GM10248 (cell line): Measurements from ENCODE around the gene FSTL4.

Source experiments
- CTCF ChIA-PET: fragments of 300-600 bp; sonication (Branson Sonifier 250); formaldehyde crosslinking; extraction: SDS; loops from one replicate; lab custom pipeline; 2021; ENCODE audit warnings: antibody characterized with exemption; lab: Yijun Ruan, JAX
- POLR2A ChIA-PET: fragments of 350-650 bp; sonication (Branson Sonifier 250); formaldehyde crosslinking; extraction: SDS; loops from one replicate; lab custom pipeline; 2020; ENCODE audit warnings: antibody characterized with exemption; lab: Yijun Ruan, JAX
- DNase-seq: peaks from one replicate; pipeline ENCODE4 v3.0.0; 2012; ENCODE audit errors: extremely low spot score
- CTCF ChIP-seq: IDR thresholded peaks from 2 replicates; pipeline ENCODE4 v1.5.1; 2012; ENCODE audit warnings: mild to moderate bottlenecking, low read depth; ENCODE audit errors: extremely low read depth, missing control alignments, control extremely low read depth

FSTL4 gene

DNA sequence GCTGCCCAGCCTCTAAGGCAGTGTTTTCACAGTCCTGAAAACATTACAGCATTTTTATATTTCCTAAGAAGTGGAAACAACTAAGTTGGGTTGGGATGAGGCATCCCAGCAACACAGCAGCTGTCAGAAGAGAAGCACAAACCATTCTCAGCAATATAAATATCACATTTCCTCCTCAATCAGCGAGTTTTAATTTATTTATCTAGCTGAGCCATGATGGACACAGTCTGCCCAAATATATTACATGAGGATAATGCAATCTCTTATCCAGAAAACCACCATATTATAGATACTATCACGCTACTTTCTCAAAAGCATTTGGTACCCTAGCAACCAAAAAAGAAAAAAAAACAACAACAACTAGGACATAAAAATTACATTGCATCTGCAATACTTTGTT is 158.5 kb downstream of the FSTL4 start:
- no peak for TF ChIP-seq CTCF
- CTCF ChIA-PET: interaction anchor here (1.1 kb wide), 1 partner anchor 10 kb away, joined by 3 read pairs; no protein-coding TSS in a partner anchor
- POLR2A ChIA-PET: no interaction called here
- no peak for DNase-seq

DNA sequence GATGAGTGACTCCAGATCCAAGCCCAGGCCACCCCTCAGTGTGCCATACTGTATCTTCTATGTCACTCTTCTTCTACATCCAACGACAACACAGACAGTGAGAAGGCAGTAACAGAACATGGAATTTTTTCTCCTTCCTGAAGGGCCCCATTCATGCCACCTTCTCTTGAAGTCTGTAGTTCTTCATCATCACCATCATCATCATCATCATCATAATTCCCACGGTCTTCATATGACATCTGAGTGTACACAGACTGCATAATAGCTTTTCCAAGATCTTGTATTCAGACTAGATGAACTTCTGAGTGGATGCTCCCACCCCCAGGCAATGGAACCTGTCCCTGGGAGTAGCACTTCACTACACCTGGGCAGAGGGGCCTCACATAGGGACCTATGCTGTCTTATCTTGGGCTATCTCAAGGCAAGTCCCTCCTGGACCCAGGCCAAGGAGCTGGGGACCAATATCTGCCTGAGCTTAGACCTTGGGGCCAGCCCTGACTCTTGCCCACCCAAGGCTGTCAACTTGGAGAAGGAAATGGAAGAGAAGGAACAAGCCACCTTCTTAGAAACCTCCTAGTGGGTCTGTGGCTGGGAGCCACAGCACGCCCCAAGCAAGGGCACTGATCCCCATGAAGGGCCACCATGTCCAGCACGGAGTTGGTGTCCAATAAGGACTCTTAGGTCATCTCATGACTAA is 159.1 kb downstream of the FSTL4 start:
- CTCF ChIA-PET: interaction anchor here (1.1 kb wide), 1 partner anchor 11 kb away, joined by 3 read pairs; no protein-coding TSS in a partner anchor

GRCh38 chr5:133451926-133452325 is 160.4 kb downstream of the FSTL4 start:
- no peak for DNase-seq
- CTCF ChIA-PET: interaction anchor here (1.2 to 2.1 kb wide), 3 partner anchors 8 to 338 kb away, joined by 3 to 11 read pairs (median 3); no protein-coding TSS in a partner anchor
- TF ChIP-seq CTCF: no peak
- POLR2A ChIA-PET: no interaction called here

More for the DNA sequence above, 159.1 kb downstream of the FSTL4 start:
- no peak for DNase-seq
- POLR2A ChIA-PET: no interaction called here
- no peak for TF ChIP-seq CTCF

DNA sequence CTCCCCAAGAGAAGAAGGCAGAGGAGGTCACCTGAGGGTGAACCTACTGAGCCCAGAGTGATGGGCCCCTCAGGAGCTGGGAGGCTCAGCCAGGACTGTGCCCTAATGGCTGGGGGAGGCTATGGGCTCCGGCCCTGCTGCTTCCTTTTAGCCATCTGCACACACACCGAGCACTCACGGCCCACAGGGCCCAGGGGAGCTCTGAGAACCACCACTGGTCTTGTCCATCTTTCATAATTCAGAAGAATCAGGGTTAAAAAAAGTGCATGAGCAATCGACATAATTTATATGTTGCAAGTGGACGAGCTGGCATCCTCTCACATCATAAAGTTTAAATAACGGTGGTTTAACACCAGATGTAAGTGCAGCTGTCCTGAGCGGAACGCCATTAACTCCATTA is 162.1 kb downstream of the FSTL4 start:
- CTCF ChIA-PET: interaction anchor here (1.2 to 2.1 kb wide), 5 partner anchors 10 to 339 kb away, joined by 3 to 11 read pairs (median 4); no protein-coding TSS in a partner anchor
- TF ChIP-seq CTCF: no peak
- no peak for DNase-seq
- POLR2A ChIA-PET: no interaction called here

GRCh38 chr5:133449181-133449580 is 163.2 kb downstream of the FSTL4 start:
- no peak for DNase-seq
- ChIA-PET CTCF (interaction anchor here (0.6 to 1.8 kb wide), 2 partner anchors 11 to 338 kb away, joined by 3 to 4 read pairs; no protein-coding TSS in a partner anchor), POLR2A (no interaction called here)
- TF ChIP-seq CTCF: no peak

GRCh38 chr5:133446440-133446839 is 165.9 kb downstream of the FSTL4 start:
- ChIA-PET POLR2A (no interaction called here), CTCF (interaction anchor here (1.3 to 2.8 kb wide), 2 partner anchors 14 to 23 kb away, joined by 3 to 6 read pairs; no protein-coding TSS in a partner anchor)
- no peak for TF ChIP-seq CTCF
- no peak for DNase-seq
